GM19452 (cell line): ENCODE data around the gene SELENOT.

Experiments used
- ATAC-seq: cut with Tn5 transposase; IDR thresholded peaks from one replicate; pipeline ENCODE4 v1.9.1; 2021; ENCODE audit not compliant: unreplicated experiment

Gene SELENOT

DNA sequence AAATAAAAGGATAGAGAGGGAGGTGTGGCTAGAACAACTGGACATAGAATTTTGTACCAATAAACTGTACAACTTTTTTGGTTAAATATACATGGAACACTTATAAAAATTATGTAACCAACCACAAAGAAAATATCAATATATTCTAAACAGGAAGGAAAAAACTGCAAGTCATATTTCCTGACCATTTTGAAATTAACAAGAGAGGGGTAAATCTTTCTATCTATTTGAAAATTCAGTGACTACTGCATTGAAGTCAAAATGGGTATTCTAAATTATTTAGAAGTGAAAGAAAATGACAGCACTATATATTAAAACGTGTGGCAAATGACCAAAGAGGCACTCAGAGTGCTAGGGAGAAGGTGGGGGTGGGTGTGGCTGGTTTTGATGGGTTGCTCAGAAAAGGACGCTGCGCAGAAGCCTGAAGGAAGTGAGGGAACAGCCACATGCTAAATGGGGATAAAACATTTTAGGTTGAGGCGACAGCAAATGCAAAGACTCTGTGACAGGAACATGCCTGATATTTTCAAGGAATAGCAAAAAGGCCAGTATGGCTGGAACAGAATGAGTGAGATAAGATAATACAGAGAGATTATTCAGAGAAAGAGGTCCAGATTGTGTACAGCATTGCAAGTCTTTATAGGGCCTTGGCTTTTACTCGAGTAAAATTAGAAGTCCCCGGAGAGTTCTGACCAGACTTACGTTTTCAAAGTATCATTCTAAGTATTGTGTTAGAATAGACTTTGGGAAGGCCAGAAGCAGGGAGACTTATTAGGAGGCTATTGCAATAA, 59.5 kb downstream of the SELENOT start:
- no peak for ATAC-seq

GRCh38 chr3:150663461-150663860, 60.3 kb downstream of the SELENOT start:
- no peak for ATAC-seq

DNA sequence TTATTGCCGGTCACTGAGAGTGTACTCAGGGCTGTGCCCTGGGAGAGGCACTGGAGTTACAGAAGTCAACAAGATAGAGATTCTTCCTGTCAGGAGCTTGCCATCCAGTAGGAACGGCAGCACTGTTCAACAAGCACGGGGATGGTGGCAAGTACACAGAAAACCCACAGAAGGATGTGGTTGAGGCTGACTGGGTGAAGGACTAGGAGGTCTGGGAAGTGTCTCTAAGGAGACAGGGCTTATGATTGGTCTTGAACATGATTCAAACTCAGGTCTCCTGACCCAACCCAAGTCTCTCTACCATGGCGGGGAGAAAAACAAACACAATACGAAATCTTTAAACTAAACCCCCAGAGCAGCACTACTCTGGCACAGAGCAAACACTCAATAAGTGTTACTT, 63.0 kb downstream of the SELENOT start:
- ATAC-seq = no peak

DNA sequence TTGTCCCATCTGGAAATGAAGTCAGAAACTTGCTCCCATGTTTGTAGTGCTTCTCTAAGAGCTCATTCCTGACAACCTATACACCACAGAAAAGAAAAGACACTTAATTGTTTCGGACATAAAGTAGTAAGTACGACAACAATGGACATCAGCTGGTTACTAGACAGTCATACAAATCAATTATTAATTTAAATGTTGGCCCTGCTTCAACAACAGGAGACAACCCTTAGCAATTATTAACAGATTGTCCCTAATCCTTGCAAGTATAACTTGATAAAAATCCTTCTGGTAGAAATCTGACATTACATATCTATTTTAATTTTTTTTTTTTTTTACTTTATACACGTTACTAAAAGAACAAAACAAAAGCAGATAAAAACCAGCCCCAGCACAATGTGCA, 70.8 kb downstream of the SELENOT start:
- no peak for ATAC-seq

- ATAC-seq = no peak
These were observed 72.5 kb downstream of the SELENOT start for GRCh38 chr3:150675587-150675986.
